ENCODE measurements around the gene ATP2A2. TPM values are rescaled to one million over a fixed set of nuclear protein-coding genes. Genes with fewer than 3 reads are reported as not detected.

Gene ATP2A2
- total and polyA plus RNA-seq, 2 of the 8 experiments (the other 6 are each of a cell fraction or from before 2014, with no cell fraction given), result 86.1 to 271 TPM

DNA sequence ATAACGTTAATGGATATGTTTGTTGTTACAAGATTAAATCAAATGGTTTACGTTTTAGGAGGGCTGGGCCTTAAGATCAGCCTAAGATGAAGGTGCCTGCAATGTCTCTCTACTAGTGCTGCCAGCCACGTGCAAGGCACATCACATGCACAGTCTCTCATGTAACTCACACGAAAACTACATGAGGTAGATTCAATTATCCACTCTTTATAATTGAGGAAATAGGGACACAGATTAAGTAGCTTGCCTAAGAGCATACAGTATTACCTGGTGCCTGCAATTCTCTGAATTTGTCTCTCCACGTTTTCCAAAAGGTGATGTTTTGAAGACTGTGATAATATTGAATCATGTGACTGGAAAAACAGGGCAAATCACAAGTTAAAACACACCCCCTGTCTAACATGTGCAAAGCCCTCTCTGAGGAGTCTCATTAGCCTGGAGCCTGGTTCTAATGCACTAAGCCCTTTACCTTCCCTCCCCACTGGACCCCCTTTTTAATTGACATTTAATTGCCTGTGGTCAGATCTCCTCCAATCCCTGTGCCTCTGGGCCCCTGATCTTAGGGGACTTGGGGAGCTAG lies 14.6 kb upstream of the ATP2A2 start:
- H2BK120ac ChIP-seq (replicated peaks; ENCODE audit: low read depth, low read length), result no peak overlapping the region
- no peaks in the 10 kb centered on the region for H3K23me2 ChIP-seq (ENCODE audit: low read depth, low read length)
- no peak overlapping the region for H2BK15ac ChIP-seq (ENCODE audit: low read length)
- no peak overlapping the region for H3K27ac ChIP-seq (ENCODE audit: low read depth, low read length)
- H4K91ac ChIP-seq (replicated peaks; ENCODE audit: insufficient read length, low read length), result no peak overlapping the region
- H3K9me3 ChIP-seq (ENCODE audit: insufficient read depth in 2 of 2, low read depth in 1 of 2, low read length in 1 of 2), result no peaks in the 10 kb centered on the region
- no peaks in the 10 kb centered on the region for H3K79me2 ChIP-seq (ENCODE audit: control insufficient read depth in 1 of 2, insufficient read depth in 2 of 2, low read length in 2 of 2)
- no peak overlapping the region for H3K4ac ChIP-seq (replicated peaks; ENCODE audit: insufficient read length, low read depth, low read length)
- H3K27me3 ChIP-seq (replicated peaks in 1 of 4; ENCODE audit: control insufficient read depth in 3 of 4, extremely low read depth in 1 of 4, insufficient read depth in 3 of 4, low read length in 3 of 4), result no peaks in the 10 kb centered on the region
- H3K4me2 ChIP-seq (ENCODE audit: insufficient read depth in 1 of 2, low read depth in 2 of 2, low read length in 2 of 2), result no peak overlapping the region
- no peaks in the 10 kb centered on the region for H3K79me1 ChIP-seq (ENCODE audit: low read depth, low read length)
- ChIA-PET POLR2A (ENCODE audit: partially characterized antibody) (interaction anchor here (0.8 to 1.8 kb wide), 6 partner anchors 8 to 165 kb away, joined by 3 to 10 read pairs (median 3); partner anchors contain the start of gene ATP2A2), CTCF (ENCODE audit: partially characterized antibody) (interaction anchor here (0.6 kb wide), 1 partner anchor 131 kb away, joined by 3 read pairs; no protein-coding TSS in a partner anchor)
- no peak overlapping the region for H2BK12ac ChIP-seq (ENCODE audit: low read depth, low read length)
- DNase-seq (ENCODE audit: low read depth in 1 of 2, low spot score in 2 of 2) (no peak), FAIRE-seq (no peak)
- H4K20me1 ChIP-seq (replicated peaks in 1 of 2; ENCODE audit: control insufficient read depth in 1 of 2, insufficient read depth in 2 of 2, low read length in 2 of 2), result no peaks in the 10 kb centered on the region
- no peak overlapping the region for H3K56ac ChIP-seq (replicated peaks; ENCODE audit: insufficient read length, low read depth, low read length)
- 80% methylated on average over 5 of the region's 5 CpGs; no CpG with 5 or more reads in 1 of the 2 experiments for WGBS, 2 experiments (ENCODE audit: extremely low coverage in 1 of 2, insufficient coverage in 1 of 2, insufficient read length in 1 of 2, insufficient replicate concordance in 2 of 2, low coverage in 1 of 2, low lambda C conversion rate in 2 of 2, missing lambda C conversion rate in 1 of 2)
- H2BK5ac ChIP-seq (ENCODE audit: low read depth, low read length), result no peak overlapping the region
- H4K5ac ChIP-seq (ENCODE audit: insufficient read length, low read depth, low read length), result no peak overlapping the region
- H2AK5ac ChIP-seq (ENCODE audit: low read depth, low read length), result no peak overlapping the region
- no peak overlapping the region for H2AFZ ChIP-seq (ENCODE audit: low read length)
- H3K18ac ChIP-seq (ENCODE audit: extremely low read depth, low read length), result no peak overlapping the region
- no peak overlapping the region; a peak in 1 of 7 replicates for H3K9ac ChIP-seq (replicated peaks in 1 of 4; ENCODE audit: extremely low read depth in 1 of 4, low read depth in 3 of 4, low read length in 3 of 4)
- H3K4me1 ChIP-seq (replicated peaks in 1 of 4; ENCODE audit: control insufficient read depth in 3 of 4, insufficient read depth in 4 of 4, low read length in 3 of 4), result peaks cover 9 to 17% (median 14%) of the 10 kb centered on the region in 4 experiments
- no peak overlapping the region for H3K4me3 ChIP-seq (ENCODE audit: extremely low read depth in 1 of 4, insufficient read depth in 2 of 4, low read depth in 3 of 4, low read length in 4 of 4)
- H4K8ac ChIP-seq (ENCODE audit: extremely low read depth, insufficient read depth, low read length), result no peak overlapping the region
- no peak overlapping the region for H2BK20ac ChIP-seq (ENCODE audit: low read length)
- H3K14ac ChIP-seq (ENCODE audit: insufficient read length), result no peak overlapping the region
- no peaks in the 10 kb centered on the region for H3K36me3 ChIP-seq (ENCODE audit: control insufficient read depth in 2 of 4, insufficient read depth in 4 of 4, low read length in 3 of 4)
- H3K23ac ChIP-seq (ENCODE audit: insufficient read length), result no peak overlapping the region
- TF ChIP-seq RBBP5 (IDR thresholded peaks at IDR 0.05; ENCODE audit: borderline replicate concordance, low read depth, low read length) (no peak), BCL11A (IDR thresholded peaks at IDR 0.05; ENCODE audit: low read depth in 2 of 2, low read length in 2 of 2) (no peak), POLR2A (IDR thresholded peaks at IDR 0.05; ENCODE audit: control extremely low read depth in 1 of 2, low read depth in 2 of 2, low read length in 2 of 2) (no peak), ASH2L (IDR thresholded peaks at IDR 0.05; ENCODE audit: low read length) (no peak), BACH1 (IDR thresholded peaks at IDR 0.05; ENCODE audit: low read length) (no peak), RNF2 (IDR thresholded peaks at IDR 0.05; ENCODE audit: borderline replicate concordance, low read depth, low read length, missing control alignments, poor library complexity, severe bottlenecking) (no peak), KDM4A (IDR thresholded peaks at IDR 0.05; ENCODE audit: low read depth, low read length, severe bottlenecking) (no peak), KDM5A (IDR thresholded peaks at IDR 0.05; ENCODE audit: low read length) (no peak), CBX8 (IDR thresholded peaks at IDR 0.05; ENCODE audit: borderline replicate concordance, low read depth, low read length) (no peak), HDAC6 (IDR thresholded peaks at IDR 0.05; ENCODE audit: low read depth, low read length) (no peak), NRF1 (IDR thresholded peaks at IDR 0.05; ENCODE audit: low read depth, low read length) (no peak), EP300 (IDR thresholded peaks at IDR 0.05; ENCODE audit: borderline replicate concordance in 1 of 2, low read depth in 2 of 2, low read length in 2 of 2) (no peak), ATF3 (IDR thresholded peaks at IDR 0.05; ENCODE audit: insufficient read depth, low read depth, low read length) (no peak)
